GM19438 (cell line): Measurements from ENCODE around the gene TEKT5.
A peak's percentile ranks its signal among the peaks of the same experiment; 100 is the strongest.
"Not testable (repeated sequence)": the region's sequence is repeated elsewhere in the genome, so short reads cannot be mapped to it uniquely, and the experiment has no call there.

Experiments used
- ATAC-seq: cut with Tn5 transposase; IDR thresholded peaks from one replicate; pipeline ENCODE4 v1.9.1; 2021; ENCODE audit warnings: low read depth; ENCODE audit not compliant: unreplicated experiment

Gene TEKT5

GRCh38 chr16:10694830-10695229, at the start of gene TEKT5:
Gene TEKT5 (minus strand): TSS chr16:10694930. CDS start chr16:10694873, 57 bp downstream.
- no peak for ATAC-seq

- ATAC-seq = peak; percentile 68
Measured at GRCh38 chr16:10743610-10744369, 49.1 kb upstream of the TEKT5 start, which contains the start of gene NUBP1. Gene NUBP1 (plus strand): TSS chr16:10743842. CDS start chr16:10743864, 22 bp downstream.

GRCh38 chr16:10743227-10743609, 48.5 kb upstream of the TEKT5 start:
- no peak for ATAC-seq

- ATAC-seq = no peak
Measured at GRCh38 chr16:10741844-10742243, 47.1 kb upstream of the TEKT5 start.

- not testable (repeated sequence) for ATAC-seq
Measured at GRCh38 chr16:10741249-10741648, 46.5 kb upstream of the TEKT5 start.

GRCh38 chr16:10740845-10741208, 46.1 kb upstream of the TEKT5 start:
- no peak for ATAC-seq

- no peak for ATAC-seq
Measured at GRCh38 chr16:10740000-10740844, 45.5 kb upstream of the TEKT5 start.

GRCh38 chr16:10738231-10739077, 43.7 kb upstream of the TEKT5 start:
- peak; percentile 66 for ATAC-seq

GRCh38 chr16:10737068-10737625, 42.4 kb upstream of the TEKT5 start:
- no peak for ATAC-seq

GRCh38 chr16:10731790-10732189, 37.1 kb upstream of the TEKT5 start:
- no peak for ATAC-seq

GRCh38 chr16:10729104-10730048, 34.6 kb upstream of the TEKT5 start:
- no peak for ATAC-seq

GRCh38 chr16:10728003-10728887, 33.5 kb upstream of the TEKT5 start:
- ATAC-seq = no peak

- no peak for ATAC-seq
Measured at GRCh38 chr16:10708969-10709368, 14.2 kb upstream of the TEKT5 start.

GRCh38 chr16:10699756-10700155, 5.0 kb upstream of the TEKT5 start:
- no peak for ATAC-seq

- ATAC-seq = no peak
Measured at GRCh38 chr16:10694306-10694705, 424 bp downstream of the TEKT5 start.

GRCh38 chr16:10693889-10694288, 841 bp downstream of the TEKT5 start:
- no peak for ATAC-seq

GRCh38 chr16:10692470-10692869, 2.3 kb downstream of the TEKT5 start:
- ATAC-seq = no peak

- ATAC-seq = no peak
Measured at GRCh38 chr16:10688726-10689125, 6.0 kb downstream of the TEKT5 start.
